ENCODE data around the gene SPACDR. TPM values are rescaled to one million over a fixed set of nuclear protein-coding genes. Genes with fewer than 3 reads are reported as not detected.

The SPACDR gene
- total and polyA plus RNA-seq, 2 experiments from 2014 or later, result 0.42 to 0.52 TPM

GRCh38 chr7:100510437-100511239, 46.6 kb upstream of the SPACDR start:
- Histone ChIP-seq H3K4me1 (ENCODE audit: insufficient read depth) (0 out of 2 replicates have a peak, but pooled peaks cover 3% of the 10 kb centered on the region), H2AFZ (peak overlapping the region; percentile 59; the same call in 1 of the 2 replicates)
- H3K27ac Mint-ChIP-seq, result no peak overlapping the region

More at GRCh38 chr7:100510437-100511239, 46.6 kb upstream of the SPACDR start:
- no peaks in the 10 kb centered on the region for H3K9me2 ChIP-seq (ENCODE audit: insufficient read depth)
- no peaks in the 10 kb centered on the region for H3K9me3 Mint-ChIP-seq
- H3K4me1 Mint-ChIP-seq, result no peaks in the 10 kb centered on the region
- H3K36me3 Mint-ChIP-seq (ENCODE audit: low read depth), result no peaks in the 10 kb centered on the region
- no peaks in the 10 kb centered on the region for H3F3A ChIP-seq (replicated peaks; ENCODE audit: low read depth)
- no peak for DNase-seq (ENCODE audit: low spot score)
- H3K27ac ChIP-seq (ENCODE audit: low read depth), result no peak overlapping the region
- no peaks in the 10 kb centered on the region for H3K27me3 Mint-ChIP-seq (ENCODE audit: insufficient read depth, low read depth, poor library complexity)
- no peak overlapping the region for H3K4me3 ChIP-seq
- TF ChIP-seq STAT1 (IDR thresholded peaks at IDR 0.05; ENCODE audit: unreplicated experiment) (no peak), NANOG (IDR thresholded peaks at IDR 0.05; ENCODE audit: borderline replicate concordance) (no peak), JUNB (IDR thresholded peaks at IDR 0.05; ENCODE audit: unreplicated experiment) (no peak), POLR2AphosphoS5 (IDR thresholded peaks at IDR 0.05; ENCODE audit: low read depth) (no peak), ZNF114 (CRISPR knock-in tag; IDR thresholded peaks at IDR 0.05) (no peak), ETS1 (IDR thresholded peaks at IDR 0.05) (no peak), EZH2phosphoT487 (IDR thresholded peaks at IDR 0.05; ENCODE audit: unreplicated experiment) (no peak), REST (IDR thresholded peaks at IDR 0.05; ENCODE audit: unreplicated experiment) (no peak)
- no peaks in the 10 kb centered on the region for H3K36me3 ChIP-seq (ENCODE audit: insufficient read depth)
- no peak overlapping the region for H3K4me3 Mint-ChIP-seq
- no peak overlapping the region for H3K4me2 ChIP-seq
- H4K20me1 ChIP-seq (replicated peaks; ENCODE audit: insufficient read depth), result no peaks in the 10 kb centered on the region
- no peaks in the 10 kb centered on the region for H3K27me3 ChIP-seq (ENCODE audit: insufficient read depth)
- no peak for ATAC-seq
- no peaks in the 10 kb centered on the region for H3K79me2 ChIP-seq (replicated peaks; ENCODE audit: insufficient read depth)

Data from GM23338 (cell line).